IMR-90 (cell line): Measurements from ENCODE around the gene FOXK1. TPM values are rescaled to one million over a fixed set of nuclear protein-coding genes. Genes with fewer than 3 reads are reported as not detected.

Experiments
- ATAC-seq: fragments of 200-7000 bp; cut with Tn5 transposase; 2 replicates; pipeline ENCODE4 v1.9.1; 2020; ENCODE audit warnings: low read depth, mild to moderate bottlenecking, moderate library complexity
- BruUV-seq: library from RNA; stranded (reverse); fragments of 400-500 nt; replicated peaks from 2 replicates; lab custom pipeline; 2021; lab: Mats Ljungman, UMichigan
- CTCF ChIA-PET: fragments of 300-600 bp; formaldehyde crosslinking; extraction: SDS; loops from one replicate; lab custom pipeline; 2021; ENCODE audit warnings: antibody characterized with exemption; lab: Yijun Ruan, JAX
- POLR2A ChIA-PET: fragments of 300-600 bp; sonication (Branson Sonifier 250); formaldehyde crosslinking; loops from one replicate; lab custom pipeline; 2022; ENCODE audit warnings: antibody characterized with exemption; ENCODE audit not compliant: unreplicated experiment; lab: Charles Lee
- DNase-seq: peaks from one replicate; pipeline ENCODE4 v3.0.0; 2013
- H2AFZ ChIP-seq: replicated peaks from 2 replicates; pipeline ENCODE3; 2013; ENCODE audit warnings: low read length, mild to moderate bottlenecking; ENCODE audit not compliant: poor library complexity
- H2AK5ac ChIP-seq: 2 replicates; pipeline ENCODE4 v1.6.1; 2013; ENCODE audit warnings: low read depth, low read length, inconsistent platforms
- H2AK9ac ChIP-seq: replicated peaks from 2 replicates; pipeline ENCODE3; 2013; ENCODE audit warnings: mild to moderate bottlenecking, low read depth, low read length, moderate library complexity; ENCODE audit not compliant: poor library complexity
- H2BK120ac ChIP-seq: 2 replicates; pipeline ENCODE4 v1.6.1; 2013; ENCODE audit warnings: low read depth, low read length, inconsistent platforms
- H2BK15ac ChIP-seq: 3 replicates; pipeline ENCODE4 v1.6.1; 2013; ENCODE audit warnings: low read depth, low read length, inconsistent platforms
- H2BK20ac ChIP-seq: 2 replicates; pipeline ENCODE4 v1.6.1; 2013; ENCODE audit warnings: low read depth, mild to moderate bottlenecking, inconsistent platforms, low read length, moderate library complexity
- H2BK5ac ChIP-seq: 2 replicates; pipeline ENCODE4 v1.6.1; 2013; ENCODE audit warnings: mild to moderate bottlenecking, low read depth, low read length, inconsistent platforms; ENCODE audit not compliant: poor library complexity, severe bottlenecking
- H3K14ac ChIP-seq: replicated peaks from 2 replicates; pipeline ENCODE4 v1.6.1; 2013; ENCODE audit warnings: low read depth, low read length, inconsistent platforms
- H3K18ac ChIP-seq: 2 replicates; pipeline ENCODE4 v1.6.1; 2013; ENCODE audit warnings: low read depth, low read length, control low read depth
- H3K23ac ChIP-seq: 2 replicates; pipeline ENCODE4 v1.6.1; 2013; ENCODE audit warnings: low read depth, low read length, inconsistent platforms
- H3K27ac ChIP-seq: 2 replicates; pipeline ENCODE4 v1.5.1; 2013; ENCODE audit warnings: mild to moderate bottlenecking, control low read depth, low read length; ENCODE audit not compliant: insufficient read depth
- H3K27me3 ChIP-seq: 2 replicates; pipeline ENCODE4 v1.6.1; 2013; ENCODE audit warnings: low read length; ENCODE audit not compliant: control insufficient read depth, insufficient read depth
- H3K36me3 ChIP-seq: 2 replicates; pipeline ENCODE4 v1.6.1; 2013; ENCODE audit warnings: low read length, mixed read lengths; ENCODE audit not compliant: control insufficient read depth, insufficient read depth
- H3K4ac ChIP-seq: 2 replicates; pipeline ENCODE4 v1.6.1; 2013; ENCODE audit warnings: low read depth, low read length, inconsistent platforms
- H3K4me1 ChIP-seq: 2 replicates; pipeline ENCODE4 v1.6.1; 2013; ENCODE audit warnings: low read length, mixed read lengths; ENCODE audit not compliant: control insufficient read depth, insufficient read depth
- H3K4me2 ChIP-seq: 2 replicates; pipeline ENCODE4 v1.6.1; 2013; ENCODE audit warnings: low read depth, mild to moderate bottlenecking, control low read depth, low read length, moderate library complexity
- H3K4me3 ChIP-seq: 2 replicates; pipeline ENCODE4 v1.5.1; 2013; ENCODE audit warnings: low read depth, mild to moderate bottlenecking, control low read depth, low read length, moderate library complexity; ENCODE audit not compliant: insufficient read depth
- H3K56ac ChIP-seq: 2 replicates; pipeline ENCODE4 v1.6.1; 2013; ENCODE audit warnings: low read length, inconsistent platforms; ENCODE audit not compliant: insufficient read depth; ENCODE audit errors: extremely low read depth
- H3K79me1 ChIP-seq, 2 experiments: 2 replicates each; pipeline ENCODE4 v1.6.1; 2013; ENCODE audit warnings: low read length in 2 of 2, inconsistent platforms in 1 of 2, low read depth in 1 of 2
- H3K9ac ChIP-seq: 2 replicates; pipeline ENCODE4 v1.6.1; 2013; ENCODE audit warnings: low read depth, low read length, control low read depth
- H3K9me1 ChIP-seq: 2 replicates; pipeline ENCODE4 v1.6.1; 2013; ENCODE audit warnings: low read length, inconsistent platforms; ENCODE audit not compliant: insufficient read depth
- H3K9me3 ChIP-seq: 2 replicates; pipeline ENCODE4 v1.6.1; 2013; ENCODE audit warnings: low read length; ENCODE audit not compliant: control insufficient read depth, insufficient read depth
- H4K20me1 ChIP-seq: 2 replicates; pipeline ENCODE4 v1.6.1; 2013; ENCODE audit warnings: low read length, inconsistent platforms; ENCODE audit not compliant: insufficient read depth
- H4K5ac ChIP-seq: 2 replicates; pipeline ENCODE4 v1.6.1; 2013; ENCODE audit warnings: mild to moderate bottlenecking, low read depth, low read length, control low read depth
- H4K8ac ChIP-seq, 2 experiments: 2 replicates each; pipeline ENCODE4 v1.6.1; 2013; ENCODE audit warnings: low read depth in 2 of 2, low read length in 2 of 2, control low read depth in 1 of 2, inconsistent platforms in 1 of 2
- H4K91ac ChIP-seq: 2 replicates; pipeline ENCODE4 v1.6.1; 2013; ENCODE audit warnings: low read depth, low read length, inconsistent platforms; ENCODE audit not compliant: insufficient read depth
- BHLHE40 ChIP-seq: fragments of 150-350 bp; IDR thresholded peaks from 2 replicates; pipeline ENCODE4 v1.6.1; 2016; ENCODE audit warnings: mild to moderate bottlenecking, low read depth, low read length
- CEBPB ChIP-seq: IDR thresholded peaks from 2 replicates; pipeline ENCODE4 v1.6.1; 2012; ENCODE audit warnings: low read depth, low read length, improper control_type of control experiment
- CHD1 ChIP-seq: IDR thresholded peaks from 2 replicates; pipeline ENCODE4 v1.6.1; 2012; ENCODE audit warnings: low read depth, low read length, improper control_type of control experiment
- CTCF ChIP-seq: conservative IDR thresholded peaks from 2 replicates; pipeline ENCODE4 v1.5.1; 2012; ENCODE audit warnings: mild to moderate bottlenecking, low read depth, low read length, improper control_type of control experiment
- FOS ChIP-seq: fragments of 150-350 bp; IDR thresholded peaks from 2 replicates; pipeline ENCODE4 v1.6.1; 2016; ENCODE audit warnings: low read depth, low read length
- MAFK ChIP-seq: IDR thresholded peaks from 2 replicates; pipeline ENCODE4 v1.6.1; 2012; ENCODE audit warnings: low read depth, low read length, improper control_type of control experiment
- MAZ ChIP-seq: IDR thresholded peaks from 2 replicates; pipeline ENCODE4 v1.6.1; 2012; ENCODE audit warnings: low read depth, mild to moderate bottlenecking, low read length, improper control_type of control experiment, moderate library complexity, borderline replicate concordance
- NFE2L2 ChIP-seq: fragments of 150-350 bp; IDR thresholded peaks from 2 replicates; pipeline ENCODE4 v1.6.1; 2016; ENCODE audit warnings: low read depth, mild to moderate bottlenecking, low read length
- POLR2A ChIP-seq: IDR thresholded peaks from 2 replicates; pipeline ENCODE4 v1.6.1; 2012; ENCODE audit warnings: mild to moderate bottlenecking, low read depth, low read length
- RAD21 ChIP-seq: IDR thresholded peaks from 2 replicates; pipeline ENCODE4 v1.6.1; 2012; ENCODE audit warnings: low read length, improper control_type of control experiment
- RCOR1 ChIP-seq: IDR thresholded peaks from 2 replicates; pipeline ENCODE4 v1.6.1; 2012; ENCODE audit warnings: mild to moderate bottlenecking, low read length, improper control_type of control experiment; ENCODE audit not compliant: insufficient replicate concordance
- RFX5 ChIP-seq: IDR thresholded peaks from 2 replicates; pipeline ENCODE4 v1.8.0; 2012; ENCODE audit warnings: low read depth, mild to moderate bottlenecking, low read length, moderate library complexity
- SMC3 ChIP-seq: fragments of 150-350 bp; IDR thresholded peaks from 2 replicates; pipeline ENCODE4 v1.6.1; 2016; ENCODE audit warnings: low read depth, mild to moderate bottlenecking, antibody characterized with exemption, low read length, moderate library complexity
- WGBS, 2 experiments: methylation state at CpG; one replicate each; pipeline versions ENCODE4 v1.1.5 to v1.1.7; 2013; ENCODE audit warnings: missing lambda C conversion rate in 2 of 2; ENCODE audit not compliant: insufficient read length in 1 of 2; ENCODE audit errors: extremely low coverage in 2 of 2; 5-methylcytosine and 5-hydroxymethylcytosine counted together
- dilution Hi-C: fragments of 300-500 bp; cut with HindIII; formaldehyde crosslinking; loops from one replicate; pipeline ENCODE4 v1.14.3; 2018; ENCODE audit warnings: low sequenced_read_pairs; ENCODE audit not compliant: unreplicated experiment
- in situ Hi-C: fragments of 300-500 bp; cut with MboI; formaldehyde crosslinking; loops from 3 replicates; pipeline ENCODE4 v1.14.3; 2019; ENCODE audit warnings: low sequenced_read_pairs, inconsistent platforms, mixed read lengths
- intact Hi-C: fragments of 100-400 bp; cut with micrococcal nuclease; formaldehyde crosslinking; loops from 2 replicates; pipeline ENCODE4 v1.10.0; 2022
- polyA plus RNA-seq, 3 experiments: library from polyadenylated mRNA; depleted of rRNA; stranded (reverse); fragments of >200 nt; gene quantifications; 2 replicates each; pipeline ENCODE4 v1.2.3, GENCODE V29; 2012; ENCODE audit warnings: low replicate concordance in 1 of 3
- total RNA-seq: library from RNA; depleted of rRNA; stranded (reverse); fragments of >200 nt; gene quantifications from 2 replicates; pipeline ENCODE4 v1.2.3, GENCODE V29; 2012
- TF ChIP-seq, protein P1 (sequence below): fragments of 150-350 bp; IDR thresholded peaks from 2 replicates; pipeline ENCODE4 v1.6.1; 2016; ENCODE audit warnings: low read depth, mild to moderate bottlenecking, low read length, moderate library complexity, borderline replicate concordance
- TF ChIP-seq, protein P2 (sequence below): fragments of 150-350 bp; IDR thresholded peaks from 2 replicates; pipeline ENCODE4 v1.6.1; 2017; ENCODE audit warnings: mild to moderate bottlenecking, antibody characterized with exemption, low read length, low read depth

FOXK1 gene
- total and polyA plus RNA-seq, 2 of the 4 experiments (the other 2 are of a cell fraction), result 4.3 to 8.8 TPM

DNA sequence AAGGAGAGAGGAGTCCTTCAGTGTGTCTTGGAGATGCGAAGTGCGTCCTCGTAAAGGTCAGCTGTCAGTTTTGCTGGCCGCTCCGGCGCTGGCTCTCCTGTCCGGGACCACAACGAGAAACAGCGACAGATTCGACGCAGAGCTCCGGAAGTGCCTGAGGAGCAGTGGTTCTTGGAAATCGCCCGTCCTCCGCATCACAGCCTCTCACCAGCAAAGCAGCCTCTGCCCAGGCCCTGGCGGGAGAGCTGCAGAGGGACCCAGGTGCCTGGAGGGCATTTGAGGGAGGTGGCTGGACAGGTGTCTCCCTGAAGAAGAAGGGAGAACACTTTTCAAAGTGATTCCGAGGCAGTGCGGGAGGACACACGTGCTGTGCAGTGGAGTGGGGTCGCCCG lies 81.7 kb downstream of the FOXK1 start:
- Histone ChIP-seq H3K4ac (no peak overlapping the region), H3K27ac (no peak overlapping the region), H4K8ac (no peak overlapping the region), H2BK15ac (no peak overlapping the region), H3K36me3 (peaks cover 79% of the 10 kb centered on the region), H2AFZ (no peak overlapping the region), H3K27me3 (no peaks in the 10 kb centered on the region), H3K9me3 (no peaks in the 10 kb centered on the region), H3K9me1 (no peaks in the 10 kb centered on the region), H2BK120ac (no peak overlapping the region), H4K91ac (no peak overlapping the region), H2BK20ac (no peak overlapping the region), H3K4me1 (no peaks in the 10 kb centered on the region), H3K18ac (no peak overlapping the region), H3K23ac (no peak overlapping the region), H2AK5ac (no peak overlapping the region), H4K5ac (no peak overlapping the region), H2AK9ac (no peak overlapping the region), H2BK5ac (no peak overlapping the region), H3K4me3 (no peak overlapping the region), H3K56ac (no peak overlapping the region), H4K20me1 (peaks cover 15% of the 10 kb centered on the region), H3K14ac (no peak overlapping the region), H3K4me2 (no peak overlapping the region), H3K9ac (no peak overlapping the region), H3K79me1 (peaks cover 7 to 40% of the 10 kb centered on the region in 2 experiments; a peak in 3 of 4 replicates)
- 98% methylated on average over 6 of the region's 21 CpGs; no CpG with 5 or more reads in 1 of the 2 experiments for WGBS, 2 experiments
- ChIA-PET POLR2A (no interaction called here), CTCF (no interaction called here)
- ATAC-seq, result no peak
- no peak for TF ChIP-seq BHLHE40
- no peak for TF ChIP-seq POLR2A
- no peak for TF ChIP-seq RAD21
- no peak for TF ChIP-seq CEBPB
- TF ChIP-seq MAZ, result no peak
- no peak for TF ChIP-seq CTCF
- no peak for TF ChIP-seq CHD1
- no peak for TF ChIP-seq RCOR1
- no peak for TF ChIP-seq RFX5
- TF ChIP-seq MAFK, result no peak
- no peak for TF ChIP-seq FOS
- TF ChIP-seq, protein P1, sequence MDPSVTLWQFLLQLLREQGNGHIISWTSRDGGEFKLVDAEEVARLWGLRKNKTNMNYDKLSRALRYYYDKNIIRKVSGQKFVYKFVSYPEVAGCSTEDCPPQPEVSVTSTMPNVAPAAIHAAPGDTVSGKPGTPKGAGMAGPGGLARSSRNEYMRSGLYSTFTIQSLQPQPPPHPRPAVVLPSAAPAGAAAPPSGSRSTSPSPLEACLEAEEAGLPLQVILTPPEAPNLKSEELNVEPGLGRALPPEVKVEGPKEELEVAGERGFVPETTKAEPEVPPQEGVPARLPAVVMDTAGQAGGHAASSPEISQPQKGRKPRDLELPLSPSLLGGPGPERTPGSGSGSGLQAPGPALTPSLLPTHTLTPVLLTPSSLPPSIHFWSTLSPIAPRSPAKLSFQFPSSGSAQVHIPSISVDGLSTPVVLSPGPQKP, result no peak
- TF ChIP-seq SMC3, result no peak
- TF ChIP-seq, protein P2, sequence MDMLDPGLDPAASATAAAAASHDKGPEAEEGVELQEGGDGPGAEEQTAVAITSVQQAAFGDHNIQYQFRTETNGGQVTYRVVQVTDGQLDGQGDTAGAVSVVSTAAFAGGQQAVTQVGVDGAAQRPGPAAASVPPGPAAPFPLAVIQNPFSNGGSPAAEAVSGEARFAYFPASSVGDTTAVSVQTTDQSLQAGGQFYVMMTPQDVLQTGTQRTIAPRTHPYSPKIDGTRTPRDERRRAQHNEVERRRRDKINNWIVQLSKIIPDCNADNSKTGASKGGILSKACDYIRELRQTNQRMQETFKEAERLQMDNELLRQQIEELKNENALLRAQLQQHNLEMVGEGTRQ, result no peak
- TF ChIP-seq NFE2L2, result no peak
- in situ Hi-C loops, result loop anchor here (25.0 kb wide), 1 partner anchor 1901 kb away; no protein-coding TSS in a partner anchor
- intact Hi-C loops, result no loop called here
- BruUV-seq, result no TSS peak
- DNase-seq, result no peak
- dilution Hi-C loops, result no loop called here
